Activated CD8-positive, alpha-beta T cell treated with anti-CD3 and anti-CD28 coated beads, Interleukin-2, amount 10 ng/mL, durations not matched to agents 7 days and 5 days (primary cell): Measurements from ENCODE around the gene MRC1. TPM values are rescaled to one million over a fixed set of nuclear protein-coding genes. Genes with fewer than 3 reads are reported as not detected.

Experiments
- ATAC-seq: fragments of 150-1000 bp; cut with Tn5 transposase; one replicate; pipeline ENCODE4 v1.10.0; 2021; ENCODE audit warnings: moderate library complexity
- CTCF ChIA-PET: fragments of 350-600 bp; sonication (Branson Sonifier 250); formaldehyde crosslinking; loops from one replicate; lab custom pipeline; 2021; ENCODE audit warnings: antibody characterized with exemption; lab: Charles Lee
- POLR2A ChIA-PET: fragments of 350-600 bp; sonication (Branson Sonifier 250); formaldehyde crosslinking; loops from one replicate; lab custom pipeline; 2021; ENCODE audit warnings: antibody characterized with exemption; lab: Charles Lee
- DNase-seq: peaks from one replicate; pipeline ENCODE4 v3.0.0-alpha.2; 2020
- H3K27ac Mint-ChIP-seq: one replicate; pipeline ENCODE4 v1.8.0; 2021; ENCODE audit warnings: mild to moderate bottlenecking, mixed read lengths
- H3K27me3 Mint-ChIP-seq: one replicate; pipeline ENCODE4 v1.8.0; 2021; ENCODE audit warnings: low read depth, mixed read lengths
- H3K36me3 Mint-ChIP-seq: one replicate; pipeline ENCODE4 v1.8.0; 2021; ENCODE audit warnings: low read depth, mixed read lengths
- H3K4me1 Mint-ChIP-seq: one replicate; pipeline ENCODE4 v1.8.0; 2021; ENCODE audit warnings: low read depth, mixed read lengths
- H3K4me3 Mint-ChIP-seq: one replicate; pipeline ENCODE4 v1.8.0; 2021; ENCODE audit warnings: mild to moderate bottlenecking, mixed read lengths
- H3K9me3 Mint-ChIP-seq: one replicate; pipeline ENCODE4 v1.8.0; 2022; ENCODE audit warnings: mixed read lengths; ENCODE audit not compliant: insufficient read depth
- total RNA-seq, 2 experiments: library from RNA; stranded (reverse); gene quantifications; one replicate each; pipeline ENCODE4 v1.2.3, GENCODE V29; 2021

The MRC1 gene
- not detected for total RNA-seq

GRCh38 chr10:17808971-17809841 is at the start of gene MRC1:
TSS of gene MRC1 (plus strand) at chr10:17809348. CDS start at chr10:17809466, 118 bp downstream.
- peaks cover 4% of the 10 kb centered on the region for H3K4me1 Mint-ChIP-seq
- ATAC-seq (no peak), DNase-seq (no peak)
- no peak within 1 kb of the TSS for H3K27ac Mint-ChIP-seq
- no peaks in the 10 kb centered on the region for H3K9me3 Mint-ChIP-seq
- peaks cover 16% of the 10 kb centered on the region for H3K27me3 Mint-ChIP-seq
- H3K4me3 Mint-ChIP-seq: no peak within 1 kb of the TSS
- H3K36me3 Mint-ChIP-seq: no peaks in the 10 kb centered on the region
- ChIA-PET POLR2A (no interaction called here), CTCF (interaction anchor here (1.1 kb wide), 1 partner anchor 67 kb away, joined by 3 read pairs; no protein-coding TSS in a partner anchor)

GRCh38 chr10:17764142-17764541 is 45.0 kb upstream of the MRC1 start:
- no peak for DNase-seq
- Mint-ChIP-seq H3K36me3 (no peaks in the 10 kb centered on the region), H3K4me3 (no peak overlapping the region), H3K27ac (no peak overlapping the region), H3K27me3 (no peaks in the 10 kb centered on the region), H3K4me1 (no peaks in the 10 kb centered on the region), H3K9me3 (no peaks in the 10 kb centered on the region)
- ChIA-PET POLR2A (no interaction called here), CTCF (no interaction called here)
- no peak for ATAC-seq

DNA sequence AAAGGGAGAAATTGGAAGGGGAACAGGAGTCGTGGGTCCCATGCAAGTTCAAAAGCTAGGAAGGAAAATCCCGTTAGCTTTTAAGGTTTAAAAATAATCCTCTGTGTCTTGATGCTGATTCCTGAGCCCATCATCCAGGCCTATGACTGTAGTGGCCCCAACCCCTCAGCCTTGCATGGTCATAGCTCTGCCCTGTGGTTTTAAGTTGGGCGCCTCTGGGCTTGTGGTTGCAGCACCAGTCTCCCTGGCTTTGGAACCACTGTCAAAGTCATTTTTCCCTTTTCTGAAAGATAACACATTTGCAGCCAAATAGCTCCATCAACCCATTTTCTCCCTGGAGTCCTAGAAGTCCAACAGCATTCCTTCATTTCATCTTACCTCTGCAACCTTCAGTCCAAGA is 43.5 kb upstream of the MRC1 start:
- H3K36me3 Mint-ChIP-seq: no peaks in the 10 kb centered on the region
- no peak for ATAC-seq
- ChIA-PET POLR2A (no interaction called here), CTCF (no interaction called here)
- H3K4me3 Mint-ChIP-seq: no peak overlapping the region
- H3K4me1 Mint-ChIP-seq: no peaks in the 10 kb centered on the region
- H3K9me3 Mint-ChIP-seq: no peaks in the 10 kb centered on the region
- H3K27me3 Mint-ChIP-seq: no peaks in the 10 kb centered on the region
- no peak for DNase-seq
- no peak overlapping the region for H3K27ac Mint-ChIP-seq

DNA sequence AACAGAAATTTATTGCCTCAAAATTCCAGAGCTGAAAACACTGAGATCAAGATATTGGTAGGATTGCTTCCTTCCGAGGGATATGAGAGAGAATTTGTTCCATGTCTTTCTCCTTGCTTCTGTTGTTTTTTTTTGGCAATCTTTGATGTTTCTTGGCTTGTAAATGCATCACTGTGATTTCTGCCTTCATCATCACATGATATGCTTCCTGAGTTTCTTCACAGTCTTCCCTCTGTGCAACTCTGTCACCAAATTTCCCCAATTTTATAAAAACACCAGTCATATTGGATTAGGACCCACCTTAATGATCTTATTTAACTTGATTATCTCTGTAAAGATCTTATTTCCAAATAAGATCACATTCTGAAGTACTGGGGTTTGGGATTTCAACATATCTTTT is 42.4 kb upstream of the MRC1 start:
- Mint-ChIP-seq H3K27ac (no peak overlapping the region), H3K4me3 (no peak overlapping the region), H3K9me3 (no peaks in the 10 kb centered on the region), H3K36me3 (no peaks in the 10 kb centered on the region), H3K4me1 (no peaks in the 10 kb centered on the region), H3K27me3 (no peaks in the 10 kb centered on the region)
- DNase-seq (no peak), ATAC-seq (no peak)
- ChIA-PET POLR2A (no interaction called here), CTCF (interaction anchor here (0.6 kb wide), 1 partner anchor 36 kb away, joined by 3 read pairs; no protein-coding TSS in a partner anchor)

GRCh38 chr10:17768496-17768895 is 40.7 kb upstream of the MRC1 start:
- no peaks in the 10 kb centered on the region for H3K9me3 Mint-ChIP-seq
- no peaks in the 10 kb centered on the region for H3K36me3 Mint-ChIP-seq
- ChIA-PET CTCF (no interaction called here), POLR2A (no interaction called here)
- no peaks in the 10 kb centered on the region for H3K4me1 Mint-ChIP-seq
- no peak overlapping the region for H3K27ac Mint-ChIP-seq
- peaks cover 3% of the 10 kb centered on the region for H3K27me3 Mint-ChIP-seq
- ATAC-seq (no peak), DNase-seq (no peak)
- H3K4me3 Mint-ChIP-seq: no peak overlapping the region

DNA sequence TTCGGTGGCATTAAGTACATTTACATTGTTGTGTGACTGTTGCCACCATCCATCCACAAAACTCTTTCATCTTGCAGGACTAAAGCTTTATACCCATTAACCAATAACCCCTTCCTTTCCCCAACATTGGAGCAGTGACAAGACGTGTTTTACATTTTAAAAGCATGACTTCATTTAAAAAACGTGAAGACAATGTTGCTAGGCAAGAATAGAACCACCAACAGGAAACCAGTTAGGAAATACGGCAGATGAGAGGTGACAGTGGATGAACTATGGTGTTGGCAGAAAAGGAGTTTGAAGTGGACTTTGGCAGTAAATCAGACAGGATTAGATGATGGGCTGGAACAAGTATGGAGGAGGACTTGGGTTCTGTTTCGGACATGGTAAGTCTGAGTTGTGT is 40.2 kb upstream of the MRC1 start:
- peaks cover 3% of the 10 kb centered on the region for H3K27me3 Mint-ChIP-seq
- no peaks in the 10 kb centered on the region for H3K36me3 Mint-ChIP-seq
- no peaks in the 10 kb centered on the region for H3K4me1 Mint-ChIP-seq
- ATAC-seq (no peak), DNase-seq (no peak)
- H3K27ac Mint-ChIP-seq: no peak overlapping the region
- ChIA-PET POLR2A (no interaction called here), CTCF (no interaction called here)
- no peak overlapping the region for H3K4me3 Mint-ChIP-seq
- no peaks in the 10 kb centered on the region for H3K9me3 Mint-ChIP-seq

- Mint-ChIP-seq H3K36me3 (no peaks in the 10 kb centered on the region), H3K27ac (no peak overlapping the region), H3K4me1 (no peaks in the 10 kb centered on the region), H3K9me3 (no peaks in the 10 kb centered on the region), H3K4me3 (no peak overlapping the region), H3K27me3 (peaks cover 3% of the 10 kb centered on the region)
- no peak for ATAC-seq
- DNase-seq: no peak
- CTCF ChIA-PET: no interaction called here
- POLR2A ChIA-PET: no interaction called here
Measured at GRCh38 chr10:17771017-17771416, 38.1 kb upstream of the MRC1 start.

- Mint-ChIP-seq H3K9me3 (no peaks in the 10 kb centered on the region), H3K27ac (no peak overlapping the region), H3K27me3 (no peaks in the 10 kb centered on the region), H3K4me3 (no peak overlapping the region), H3K36me3 (no peaks in the 10 kb centered on the region), H3K4me1 (no peaks in the 10 kb centered on the region)
- ChIA-PET CTCF (no interaction called here), POLR2A (no interaction called here)
- no peak for ATAC-seq
- no peak for DNase-seq
Measured at GRCh38 chr10:17779784-17780183, 29.4 kb upstream of the MRC1 start.

- ChIA-PET CTCF (no interaction called here), POLR2A (no interaction called here)
- DNase-seq: no peak
- Mint-ChIP-seq H3K9me3 (no peaks in the 10 kb centered on the region), H3K27ac (no peak overlapping the region), H3K4me1 (no peaks in the 10 kb centered on the region), H3K27me3 (no peaks in the 10 kb centered on the region), H3K36me3 (no peaks in the 10 kb centered on the region), H3K4me3 (no peak overlapping the region)
- no peak for ATAC-seq
Measured at GRCh38 chr10:17780727-17781126, 28.4 kb upstream of the MRC1 start.

GRCh38 chr10:17781856-17782255 is 27.3 kb upstream of the MRC1 start:
- no peaks in the 10 kb centered on the region for H3K9me3 Mint-ChIP-seq
- no peak overlapping the region for H3K4me3 Mint-ChIP-seq
- no peaks in the 10 kb centered on the region for H3K36me3 Mint-ChIP-seq
- H3K27ac Mint-ChIP-seq: no peak overlapping the region
- DNase-seq (no peak), ATAC-seq (no peak)
- ChIA-PET POLR2A (no interaction called here), CTCF (interaction anchor here (1.1 to 1.3 kb wide), 2 partner anchors 171 to 173 kb away, joined by 3 to 8 read pairs; no protein-coding TSS in a partner anchor)
- no peaks in the 10 kb centered on the region for H3K4me1 Mint-ChIP-seq
- no peaks in the 10 kb centered on the region for H3K27me3 Mint-ChIP-seq

GRCh38 chr10:17782921-17783665 is 26.1 kb upstream of the MRC1 start:
- no peaks in the 10 kb centered on the region for H3K4me1 Mint-ChIP-seq
- H3K4me3 Mint-ChIP-seq: no peak overlapping the region
- no peaks in the 10 kb centered on the region for H3K9me3 Mint-ChIP-seq
- H3K36me3 Mint-ChIP-seq: no peaks in the 10 kb centered on the region
- no peak overlapping the region for H3K27ac Mint-ChIP-seq
- ChIA-PET CTCF (interaction anchor here (0.8 kb wide), 1 partner anchor 10 kb away, joined by 3 read pairs; no protein-coding TSS in a partner anchor), POLR2A (no interaction called here)
- H3K27me3 Mint-ChIP-seq: no peaks in the 10 kb centered on the region
- no peak for ATAC-seq
- no peak for DNase-seq

DNA sequence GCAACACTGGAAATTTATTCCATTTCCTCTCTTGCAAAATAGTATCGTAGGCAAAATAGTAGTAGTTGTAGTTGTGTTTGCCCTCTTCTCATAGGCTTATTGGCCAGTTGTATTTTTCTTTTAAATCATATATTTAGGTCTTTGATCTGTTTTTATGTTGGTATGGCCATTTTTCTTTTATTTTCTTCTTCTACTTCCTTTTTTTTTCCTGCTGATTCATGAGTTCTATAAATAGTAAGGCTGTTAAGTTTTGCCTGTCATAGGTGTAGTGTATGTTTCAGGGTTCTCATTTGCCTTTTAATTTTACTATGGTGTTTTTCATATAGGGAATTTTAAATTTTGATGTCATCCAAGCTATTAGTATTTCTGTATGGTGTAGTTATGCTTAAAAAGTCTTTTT is 25.4 kb upstream of the MRC1 start:
- POLR2A ChIA-PET: no interaction called here
- Mint-ChIP-seq H3K36me3 (no peaks in the 10 kb centered on the region), H3K4me3 (no peak overlapping the region), H3K27ac (no peak overlapping the region), H3K9me3 (no peaks in the 10 kb centered on the region), H3K4me1 (no peaks in the 10 kb centered on the region), H3K27me3 (no peaks in the 10 kb centered on the region)
- DNase-seq: no peak
- no peak for ATAC-seq
- CTCF ChIA-PET: interaction anchor here (0.8 kb wide), 1 partner anchor 9 kb away, joined by 3 read pairs; no protein-coding TSS in a partner anchor
